ENCODE results near the gene PCDHA12.
"Not testable (repeated sequence)": the region's sequence is repeated elsewhere in the genome, so short reads cannot be mapped to it uniquely, and the experiment has no call there.

Gene PCDHA12

GRCh38 chr5:140875085-140876065 lies at the start of gene PCDHA12:
TSS of gene PCDHA12 (plus strand) at chr5:140875308. CDS start at chr5:140875473, 165 bp downstream.
- no peak for DNase-seq

GRCh38 chr5:140827704-140828361 lies 47.3 kb upstream of the PCDHA12 start, which contains the start of gene PCDHA6:
TSS of gene PCDHA6 (plus strand) at chr5:140827960. CDS start at chr5:140828092, 132 bp downstream.
- DNase-seq = no peak

- DNase-seq = no peak
These were observed 46.8 kb upstream of the PCDHA12 start for GRCh38 chr5:140828362-140828737.

- DNase-seq = not testable (repeated sequence)
These were observed 45.3 kb upstream of the PCDHA12 start for GRCh38 chr5:140829511-140830501.

- DNase-seq = no peak
These were observed 41.1 kb upstream of the PCDHA12 start, which contains the start of gene PCDHA7 for GRCh38 chr5:140833993-140834392. TSS of gene PCDHA7 (plus strand) at chr5:140834269. CDS start at chr5:140834384, 115 bp downstream.

- not testable (repeated sequence) for DNase-seq
These were observed 40.6 kb upstream of the PCDHA12 start for GRCh38 chr5:140834439-140835008.

- DNase-seq = no peak
These were observed 39.2 kb upstream of the PCDHA12 start for GRCh38 chr5:140835622-140836510.

GRCh38 chr5:140840978-140841962 lies 33.8 kb upstream of the PCDHA12 start, which contains the start of gene PCDHA8:
TSS of gene PCDHA8 (plus strand) at chr5:140841187. CDS start at chr5:140841322, 135 bp downstream.
- peak; percentile 4 for DNase-seq

GRCh38 chr5:140842798-140843733 lies 32.0 kb upstream of the PCDHA12 start:
- no peak for DNase-seq

- DNase-seq = not testable (repeated sequence)
These were observed 26.7 kb upstream of the PCDHA12 start, which contains the start of gene PCDHA9 for GRCh38 chr5:140848139-140849102. TSS of gene PCDHA9 (plus strand) at chr5:140848382. CDS start at chr5:140848496, 114 bp downstream.

- DNase-seq = not testable (repeated sequence)
These were observed 25.1 kb upstream of the PCDHA12 start for GRCh38 chr5:140849831-140850634.

- no peak for DNase-seq
These were observed 19.1 kb upstream of the PCDHA12 start, which contains the start of gene PCDHA10 for GRCh38 chr5:140855772-140856674. TSS of gene PCDHA10 (plus strand) at chr5:140855897. CDS start at chr5:140856049, 152 bp downstream.

- DNase-seq = no peak
These were observed 17.7 kb upstream of the PCDHA12 start for GRCh38 chr5:140857177-140857986.

- no peak for DNase-seq
These were observed 17.2 kb upstream of the PCDHA12 start for GRCh38 chr5:140857987-140858240.
